ENCODE data around the gene CLIC5. TPM values are rescaled to one million over a fixed set of nuclear protein-coding genes. Genes with fewer than 3 reads are reported as not detected.

The CLIC5 gene
- total RNA-seq, 1 donor from 2014 or later = 5.2 TPM

DNA sequence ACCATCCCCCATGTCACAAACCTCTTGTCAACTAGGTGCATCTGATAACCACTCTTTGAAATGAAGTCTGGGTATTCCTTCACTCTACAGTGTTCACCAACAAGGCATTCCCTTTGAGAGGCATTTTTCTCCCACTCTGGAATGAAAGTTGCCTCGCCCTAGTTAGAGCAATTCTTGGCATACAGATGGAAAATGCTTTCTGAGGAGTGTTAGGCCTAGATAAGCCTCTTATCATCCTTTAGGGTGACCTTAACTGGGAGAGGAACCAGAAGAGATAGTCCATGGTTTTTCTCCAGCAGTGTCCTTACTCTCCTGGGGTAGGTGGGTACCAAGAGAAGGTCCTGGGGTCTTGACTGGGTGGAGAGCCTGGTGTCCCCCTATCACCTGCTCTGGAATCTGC is 14.8 kb downstream of the CLIC5 start:
- DNase-seq (ENCODE audit: low read depth) = no peak
- H3K4me3 ChIP-seq (ENCODE audit: low read depth, low read length) = no peak overlapping the region
- TF ChIP-seq CTCF (conservative IDR thresholded peaks at IDR 0.05; ENCODE audit: low read depth, low read length) = no peak

DNA sequence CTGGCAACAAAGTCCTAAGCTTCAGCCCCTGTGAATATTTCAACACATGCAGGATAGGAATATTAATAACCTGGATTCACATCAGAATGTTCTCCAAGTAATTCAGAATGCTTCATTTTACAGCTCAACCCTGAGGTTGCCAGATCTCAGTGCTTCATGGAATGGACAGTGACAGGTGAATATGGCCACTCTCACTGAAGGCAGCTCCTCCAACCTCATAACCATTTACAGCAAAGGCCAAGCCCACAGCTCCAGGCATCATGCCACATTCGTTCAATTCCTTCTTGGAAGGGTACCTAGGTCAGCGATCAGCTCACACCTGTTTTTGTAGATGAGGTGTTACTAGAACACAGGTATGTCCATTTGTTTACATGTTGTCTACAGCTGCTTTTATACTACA is 17.1 kb downstream of the CLIC5 start:
- no peak for TF ChIP-seq CTCF (conservative IDR thresholded peaks at IDR 0.05; ENCODE audit: low read depth, low read length)
- no peak for DNase-seq (ENCODE audit: low read depth)
- H3K4me3 ChIP-seq (ENCODE audit: low read depth, low read length) = no peak overlapping the region

- TF ChIP-seq CTCF (conservative IDR thresholded peaks at IDR 0.05; ENCODE audit: low read depth, low read length) = no peak
- no peak overlapping the region for H3K4me3 ChIP-seq (ENCODE audit: low read depth, low read length)
- no peak for DNase-seq (ENCODE audit: low read depth)
Measured at GRCh38 chr6:45997875-45998506, 17.7 kb downstream of the CLIC5 start.

- TF ChIP-seq CTCF (conservative IDR thresholded peaks at IDR 0.05; ENCODE audit: low read depth, low read length) = peak; percentile 26
- H3K4me3 ChIP-seq (ENCODE audit: low read depth, low read length) = no peak overlapping the region
- no peak for DNase-seq (ENCODE audit: low read depth)
Measured at GRCh38 chr6:45991189-45991588, 24.5 kb downstream of the CLIC5 start.

GRCh38 chr6:45990162-45990561 is 25.5 kb downstream of the CLIC5 start:
- no peak for DNase-seq (ENCODE audit: low read depth)
- H3K4me3 ChIP-seq (ENCODE audit: low read depth, low read length) = no peak overlapping the region
- no peak for TF ChIP-seq CTCF (conservative IDR thresholded peaks at IDR 0.05; ENCODE audit: low read depth, low read length)

DNA sequence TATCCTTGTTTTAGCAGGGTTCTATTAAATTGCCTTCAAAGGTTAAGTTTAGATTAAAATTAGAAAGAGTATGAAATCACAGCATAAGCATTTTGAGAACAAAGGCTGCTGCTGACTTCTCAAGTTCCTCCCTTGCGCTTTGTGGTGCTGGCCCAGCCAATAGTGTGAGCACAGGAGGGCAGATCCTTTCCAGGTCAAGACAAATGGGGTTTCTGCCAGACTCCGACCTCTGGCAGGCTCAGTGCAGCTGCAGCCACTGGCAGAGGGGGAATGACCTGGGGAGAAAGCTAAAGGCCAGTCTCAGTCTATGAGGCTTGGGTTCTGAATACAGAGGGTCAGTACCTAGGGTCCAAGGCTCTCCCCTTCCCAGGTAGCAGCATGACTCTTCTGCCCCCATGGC is 27.0 kb downstream of the CLIC5 start:
- no peak overlapping the region for H3K4me3 ChIP-seq (ENCODE audit: low read depth, low read length)
- TF ChIP-seq CTCF (conservative IDR thresholded peaks at IDR 0.05; ENCODE audit: low read depth, low read length) = no peak

DNA sequence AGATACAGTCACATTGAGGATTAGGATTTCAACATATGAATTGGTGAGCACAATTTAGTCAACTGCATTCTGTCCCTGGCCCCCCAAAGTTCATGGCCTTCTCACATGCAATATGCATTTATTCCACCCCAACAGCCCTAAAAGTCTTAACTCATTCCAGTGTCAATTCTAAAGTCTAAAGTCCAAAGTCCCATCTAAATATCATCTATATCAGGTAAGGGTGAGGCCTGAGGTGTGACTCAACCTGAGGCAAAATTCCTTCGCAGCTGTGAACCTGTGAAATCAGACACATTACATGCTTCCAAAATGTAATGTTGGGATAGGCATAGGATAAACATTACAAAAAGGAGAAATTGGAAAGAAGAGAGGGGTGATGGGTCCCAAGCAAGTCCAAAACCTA is 27.8 kb downstream of the CLIC5 start:
- no peak overlapping the region for H3K4me3 ChIP-seq (ENCODE audit: low read depth, low read length)
- no peak for DNase-seq (ENCODE audit: low read depth)
- no peak for TF ChIP-seq CTCF (conservative IDR thresholded peaks at IDR 0.05; ENCODE audit: low read depth, low read length)

More for the DNA sequence above, 27.0 kb downstream of the CLIC5 start:
- DNase-seq (ENCODE audit: low read depth) = no peak
